IPS-15b (cell line): Measurements from ENCODE around the gene GABRB2.

Source experiments
- H3K27me3 ChIP-seq: one replicate; pipeline ENCODE4 v1.6.1; 2013; ENCODE audit warnings: low read length; ENCODE audit not compliant: control insufficient read depth, insufficient read depth
- H3K36me3 ChIP-seq: one replicate; pipeline ENCODE4 v1.6.1; 2013; ENCODE audit warnings: low read length; ENCODE audit not compliant: control insufficient read depth, insufficient read depth
- H3K4me1 ChIP-seq: one replicate; pipeline ENCODE4 v1.6.1; 2013; ENCODE audit warnings: mild to moderate bottlenecking, low read length; ENCODE audit not compliant: control insufficient read depth, insufficient read depth
- H3K4me3 ChIP-seq: one replicate; pipeline ENCODE4 v1.5.1; 2013; ENCODE audit warnings: low read depth, low read length
- H3K9ac ChIP-seq: one replicate; pipeline ENCODE4 v1.6.1; 2013; ENCODE audit warnings: low read depth, mild to moderate bottlenecking, low read length
- H3K9me3 ChIP-seq: one replicate; pipeline ENCODE4 v1.6.1; 2013; ENCODE audit warnings: mild to moderate bottlenecking, low read length; ENCODE audit not compliant: control insufficient read depth, insufficient read depth

The GABRB2 gene

DNA sequence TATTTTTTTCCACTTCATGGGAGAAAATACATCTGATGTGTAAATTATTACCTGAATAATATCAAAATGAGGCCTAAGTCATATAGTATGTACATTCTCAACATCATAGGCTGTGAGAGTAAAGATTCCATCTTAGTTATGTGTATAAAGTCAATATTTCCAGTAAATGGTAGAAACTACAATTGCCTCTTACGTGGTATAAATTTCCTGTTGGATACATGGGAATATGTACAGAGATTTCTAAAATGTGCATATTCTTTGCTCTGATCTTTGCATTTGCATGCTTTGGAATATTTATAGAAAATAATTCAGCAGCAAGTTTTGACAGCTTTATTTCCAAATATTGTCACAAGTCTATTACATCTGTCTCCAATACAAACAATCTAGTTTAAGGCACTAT, 78.8 kb downstream of the GABRB2 start:
- H3K9me3 ChIP-seq = no peaks in the 10 kb centered on the region
- H3K4me1 ChIP-seq = no peaks in the 10 kb centered on the region
- no peaks in the 10 kb centered on the region for H3K36me3 ChIP-seq
- H3K9ac ChIP-seq = no peak overlapping the region
- no peak overlapping the region for H3K4me3 ChIP-seq
- no peaks in the 10 kb centered on the region for H3K27me3 ChIP-seq

DNA sequence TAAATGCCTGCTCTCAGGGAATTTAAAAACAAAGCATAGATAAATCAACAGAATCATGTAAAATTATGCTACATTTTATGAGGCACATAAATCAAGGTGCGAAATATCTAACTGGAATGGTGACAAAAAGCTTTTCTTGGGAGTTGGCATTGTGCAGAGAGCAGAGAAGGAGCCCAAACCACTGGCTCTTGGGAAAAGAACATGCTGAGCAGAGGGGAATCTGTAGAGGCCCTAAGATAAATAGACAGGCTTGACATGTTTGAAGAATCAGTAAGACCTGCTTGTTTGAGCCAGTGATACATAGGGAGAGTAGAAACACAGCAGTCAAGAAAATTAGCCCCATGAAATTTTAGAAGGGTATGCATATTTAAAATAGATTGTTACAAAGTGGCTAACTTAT, 85.8 kb downstream of the GABRB2 start:
- Histone ChIP-seq H3K9ac (no peak overlapping the region), H3K36me3 (no peaks in the 10 kb centered on the region), H3K4me1 (no peaks in the 10 kb centered on the region), H3K4me3 (no peak overlapping the region), H3K27me3 (no peaks in the 10 kb centered on the region), H3K9me3 (no peaks in the 10 kb centered on the region)

GRCh38 chr5:161446655-161447054, 99.9 kb downstream of the GABRB2 start:
- no peaks in the 10 kb centered on the region for H3K4me1 ChIP-seq
- H3K9me3 ChIP-seq = no peaks in the 10 kb centered on the region

DNA sequence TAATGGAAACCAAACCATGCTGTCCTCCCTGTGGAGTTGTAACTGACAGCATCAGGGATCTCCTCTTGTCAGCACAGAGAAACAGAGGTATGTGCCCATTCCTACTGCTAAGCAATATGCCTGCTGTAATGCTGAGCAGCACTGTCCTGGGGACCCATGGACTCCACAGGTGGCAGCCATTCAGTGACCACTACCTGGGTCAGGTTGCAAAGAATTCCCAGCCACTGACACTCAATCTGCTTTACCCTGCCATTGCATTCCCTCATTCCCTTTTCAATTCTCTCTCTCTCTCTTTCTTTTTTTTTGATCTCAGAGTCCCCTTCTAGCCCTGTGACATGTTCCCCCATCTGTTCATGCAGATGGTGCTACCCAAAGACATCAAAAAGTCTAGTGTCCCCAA, 104.1 kb downstream of the GABRB2 start:
- H3K9me3 ChIP-seq = no peaks in the 10 kb centered on the region
- H3K4me3 ChIP-seq = no peak overlapping the region
- no peaks in the 10 kb centered on the region for H3K4me1 ChIP-seq
- no peak overlapping the region for H3K9ac ChIP-seq
- H3K27me3 ChIP-seq = no peaks in the 10 kb centered on the region
- no peaks in the 10 kb centered on the region for H3K36me3 ChIP-seq

More at GRCh38 chr5:161446655-161447054, 99.9 kb downstream of the GABRB2 start:
- no peak overlapping the region for H3K4me3 ChIP-seq
- H3K9ac ChIP-seq = no peak overlapping the region
- H3K27me3 ChIP-seq = no peaks in the 10 kb centered on the region
- H3K36me3 ChIP-seq = no peaks in the 10 kb centered on the region

DNA sequence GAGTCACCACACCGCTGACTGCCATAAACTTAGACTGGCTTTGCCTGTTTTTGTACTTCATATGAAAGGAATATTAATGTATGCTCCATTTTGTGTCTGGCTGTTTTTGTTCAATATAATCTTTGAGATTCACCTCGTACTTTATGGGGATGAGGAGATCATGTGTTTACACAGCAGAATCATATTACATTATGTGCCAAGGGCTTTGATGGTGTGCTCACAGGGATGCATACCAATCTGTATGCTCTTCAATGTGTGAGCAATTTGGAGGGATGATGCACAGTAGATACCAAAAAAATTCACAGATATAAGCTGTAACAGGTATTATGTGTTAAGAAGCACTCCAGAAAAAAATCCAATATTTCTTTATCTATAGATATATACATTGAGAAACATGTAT, 113.7 kb downstream of the GABRB2 start:
- Histone ChIP-seq H3K27me3 (no peaks in the 10 kb centered on the region), H3K9me3 (no peaks in the 10 kb centered on the region), H3K4me1 (no peaks in the 10 kb centered on the region), H3K36me3 (no peaks in the 10 kb centered on the region), H3K4me3 (no peak overlapping the region), H3K9ac (no peak overlapping the region)

- Histone ChIP-seq H3K27me3 (no peaks in the 10 kb centered on the region), H3K36me3 (no peaks in the 10 kb centered on the region), H3K4me1 (no peaks in the 10 kb centered on the region), H3K4me3 (no peak overlapping the region), H3K9ac (no peak overlapping the region), H3K9me3 (no peaks in the 10 kb centered on the region)
These were observed 114.6 kb downstream of the GABRB2 start for GRCh38 chr5:161431963-161432362.

DNA sequence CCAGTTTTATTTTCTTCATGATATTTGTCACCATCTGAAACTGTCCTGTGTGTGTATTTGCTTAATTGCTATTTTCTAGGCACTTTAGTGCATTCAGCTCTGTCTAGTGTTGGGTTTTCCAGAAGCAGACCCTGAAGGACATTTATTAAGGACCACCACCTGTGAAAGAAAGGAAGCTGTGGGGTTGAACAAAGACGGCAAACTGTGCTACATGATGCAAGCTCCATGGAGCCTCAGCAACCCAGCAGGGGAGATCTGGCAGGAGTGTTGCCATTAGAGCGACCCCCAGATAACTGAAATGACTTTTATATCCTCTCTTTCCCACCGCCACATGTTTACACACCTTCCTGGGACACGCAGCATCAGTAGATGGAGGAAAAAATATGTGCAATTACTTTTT, 125.5 kb downstream of the GABRB2 start:
- no peak overlapping the region for H3K4me3 ChIP-seq
- H3K4me1 ChIP-seq = peaks cover 4% of the 10 kb centered on the region
- no peaks in the 10 kb centered on the region for H3K9me3 ChIP-seq
- H3K27me3 ChIP-seq = no peaks in the 10 kb centered on the region
- H3K9ac ChIP-seq = no peak overlapping the region
- H3K36me3 ChIP-seq = no peaks in the 10 kb centered on the region

- Histone ChIP-seq H3K9me3 (no peaks in the 10 kb centered on the region), H3K4me3 (no peak overlapping the region), H3K4me1 (peaks cover 4% of the 10 kb centered on the region), H3K27me3 (no peaks in the 10 kb centered on the region), H3K9ac (no peak overlapping the region), H3K36me3 (no peaks in the 10 kb centered on the region)
These were observed 126.0 kb downstream of the GABRB2 start for GRCh38 chr5:161420521-161420920.

GRCh38 chr5:161414896-161415295, 131.6 kb downstream of the GABRB2 start:
- no peak overlapping the region for H3K4me3 ChIP-seq
- H3K4me1 ChIP-seq = no peaks in the 10 kb centered on the region
- H3K36me3 ChIP-seq = no peaks in the 10 kb centered on the region
- no peaks in the 10 kb centered on the region for H3K9me3 ChIP-seq
- H3K27me3 ChIP-seq = no peaks in the 10 kb centered on the region
- no peak overlapping the region for H3K9ac ChIP-seq

- Histone ChIP-seq H3K9ac (no peak overlapping the region), H3K36me3 (no peaks in the 10 kb centered on the region), H3K4me1 (no peaks in the 10 kb centered on the region), H3K27me3 (no peaks in the 10 kb centered on the region), H3K9me3 (no peaks in the 10 kb centered on the region), H3K4me3 (no peak overlapping the region)
These were observed 132.5 kb downstream of the GABRB2 start for GRCh38 chr5:161414037-161414436.

DNA sequence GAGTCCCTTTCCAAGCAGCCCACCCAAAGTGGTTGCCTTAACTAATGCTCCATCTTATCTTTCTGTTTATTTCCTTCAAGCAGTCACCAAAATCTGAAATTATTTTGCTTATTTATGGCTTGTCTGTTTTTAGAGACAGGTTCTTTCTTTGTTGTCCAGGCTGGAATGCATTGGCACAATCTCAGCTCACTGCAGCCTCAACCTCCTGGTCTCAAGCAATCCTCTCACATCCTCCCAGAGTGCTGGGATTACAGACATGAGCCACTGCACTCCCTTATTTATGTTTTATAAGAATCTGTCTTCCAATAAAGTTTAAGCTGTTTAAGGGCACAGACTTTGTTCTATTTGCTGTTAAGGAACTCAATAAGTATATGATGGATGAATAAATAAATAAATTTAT, 133.7 kb downstream of the GABRB2 start:
- no peaks in the 10 kb centered on the region for H3K36me3 ChIP-seq
- no peak overlapping the region for H3K4me3 ChIP-seq
- no peaks in the 10 kb centered on the region for H3K4me1 ChIP-seq
- no peaks in the 10 kb centered on the region for H3K9me3 ChIP-seq
- no peak overlapping the region for H3K9ac ChIP-seq
- H3K27me3 ChIP-seq = no peaks in the 10 kb centered on the region

DNA sequence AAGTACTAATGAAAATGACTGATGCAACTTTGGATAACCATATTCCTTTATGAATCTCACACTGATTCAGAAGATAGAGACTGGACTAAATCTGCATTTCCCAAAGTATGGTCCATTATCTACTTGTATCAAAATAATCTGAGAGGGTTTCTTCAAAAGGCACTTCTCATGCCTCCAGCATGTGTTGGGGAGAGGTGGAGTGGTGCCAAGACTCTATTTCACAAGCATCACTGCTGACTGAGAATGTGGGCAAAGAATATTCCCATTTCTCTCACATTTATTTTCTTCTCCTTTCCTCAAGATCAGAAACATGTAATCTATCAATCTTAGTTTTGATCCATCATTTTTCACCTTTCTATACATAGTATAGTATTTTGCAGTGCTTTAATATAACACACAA, 135.4 kb downstream of the GABRB2 start:
- Histone ChIP-seq H3K4me3 (no peak overlapping the region), H3K36me3 (no peaks in the 10 kb centered on the region), H3K27me3 (no peaks in the 10 kb centered on the region), H3K4me1 (no peaks in the 10 kb centered on the region), H3K9me3 (no peaks in the 10 kb centered on the region), H3K9ac (no peak overlapping the region)

GRCh38 chr5:161410640-161411039, 135.9 kb downstream of the GABRB2 start:
- Histone ChIP-seq H3K4me1 (no peaks in the 10 kb centered on the region), H3K9me3 (no peaks in the 10 kb centered on the region), H3K4me3 (no peak overlapping the region), H3K9ac (no peak overlapping the region), H3K36me3 (no peaks in the 10 kb centered on the region), H3K27me3 (no peaks in the 10 kb centered on the region)
